Muscle layer of duodenum (tissue), 2 donors: Measurements from ENCODE around the gene MRPS21.
A peak's percentile ranks its signal among the peaks of the same experiment; 100 is the strongest.

Experiments
- H3K27ac ChIP-seq: one replicate; pipeline ENCODE4 v1.7.0; 2013; ENCODE audit warnings: mild to moderate bottlenecking, low read length
- H3K27me3 ChIP-seq: one replicate; pipeline ENCODE4 v1.7.0; 2013; ENCODE audit warnings: low read depth, mild to moderate bottlenecking, control low read depth, low read length
- H3K36me3 ChIP-seq, 2 donors: one replicate each; pipeline ENCODE4 v1.7.0; 2013; ENCODE audit warnings: low read length in 2 of 2, control low read depth in 1 of 2, mild to moderate bottlenecking in 1 of 2; ENCODE audit not compliant: insufficient read depth in 2 of 2, control insufficient read depth in 1 of 2
- H3K4me1 ChIP-seq, 2 donors: one replicate each; pipeline ENCODE4 v1.7.0; 2013; ENCODE audit warnings: low read length in 2 of 2, mild to moderate bottlenecking in 2 of 2, control low read depth in 1 of 2, moderate library complexity in 1 of 2; ENCODE audit not compliant: insufficient read depth in 2 of 2, control insufficient read depth in 1 of 2
- H3K4me3 ChIP-seq, 2 donors: one replicate each; pipeline ENCODE4 v1.7.0; 2013; ENCODE audit warnings: low read length in 2 of 2, low read depth in 1 of 2, mild to moderate bottlenecking in 1 of 2
- H3K9me3 ChIP-seq, 2 donors: one replicate each; pipeline ENCODE4 v1.7.0; 2013; ENCODE audit warnings: low read length in 2 of 2, control low read depth in 1 of 2, mild to moderate bottlenecking in 1 of 2; ENCODE audit not compliant: control insufficient read depth in 1 of 2
- donor health status: healthy.

MRPS21 gene

GRCh38 chr1:150293433-150294253 lies at the start of gene MRPS21:
TSS of gene MRPS21 (plus strand) at chr1:150293861. CDS start at chr1:150294367, 506 bp downstream.
- H3K4me1 ChIP-seq = peaks cover 0 to 12% of the 10 kb centered on the region in 2 donors

GRCh38 chr1:150249936-150250335 lies 43.7 kb upstream of the MRPS21 start:
- H3K9me3 ChIP-seq = no peaks in the 10 kb centered on the region
- H3K4me1 ChIP-seq = no peaks in the 10 kb centered on the region
- H3K27ac ChIP-seq = no peak overlapping the region
- H3K27me3 ChIP-seq = no peaks in the 10 kb centered on the region
- H3K36me3 ChIP-seq = no peaks in the 10 kb centered on the region
- no peak overlapping the region for H3K4me3 ChIP-seq

More at GRCh38 chr1:150293433-150294253, at the start of gene MRPS21:
- Histone ChIP-seq H3K4me3 (peak within 1 kb of the TSS; percentile 80 to 99), H3K27me3 (no peaks in the 10 kb centered on the region), H3K36me3 (peaks cover 6 to 25% of the 10 kb centered on the region in 2 donors), H3K27ac (peak within 1 kb of the TSS; percentile 92), H3K9me3 (no peaks in the 10 kb centered on the region)

- Histone ChIP-seq H3K4me3 (peak overlapping the region; percentile 39 to 62), H3K27me3 (peaks cover 5% of the 10 kb centered on the region), H3K4me1 (peaks cover 14 to 38% of the 10 kb centered on the region in 2 donors), H3K36me3 (no peaks in the 10 kb centered on the region), H3K9me3 (no peaks in the 10 kb centered on the region), H3K27ac (peak overlapping the region; percentile 10)
These were observed 37.5 kb upstream of the MRPS21 start for GRCh38 chr1:150256198-150256553.

- Histone ChIP-seq H3K4me3 (peak overlapping the region; percentile 39 to 62), H3K36me3 (no peaks in the 10 kb centered on the region), H3K27me3 (peaks cover 5% of the 10 kb centered on the region), H3K4me1 (peaks cover 14 to 38% of the 10 kb centered on the region in 2 donors), H3K27ac (peak overlapping the region; percentile 29), H3K9me3 (no peaks in the 10 kb centered on the region)
These were observed 36.9 kb upstream of the MRPS21 start for GRCh38 chr1:150256554-150257341.

GRCh38 chr1:150257624-150258585 lies 35.8 kb upstream of the MRPS21 start, which contains the start of gene CA14:
TSS of gene CA14 (plus strand) at chr1:150257774. CDS start at chr1:150258129, 355 bp downstream.
- H3K9me3 ChIP-seq = no peaks in the 10 kb centered on the region
- no peaks in the 10 kb centered on the region for H3K36me3 ChIP-seq
- peaks cover 14 to 38% of the 10 kb centered on the region in 2 donors for H3K4me1 ChIP-seq
- peak within 1 kb of the TSS; percentile 50 to 62 for H3K4me3 ChIP-seq
- H3K27ac ChIP-seq = peak within 1 kb of the TSS; percentile 29
- peaks cover 5% of the 10 kb centered on the region for H3K27me3 ChIP-seq

- Histone ChIP-seq H3K36me3 (peaks cover 0 to 4% of the 10 kb centered on the region in 2 donors), H3K27me3 (peaks cover 5% of the 10 kb centered on the region), H3K4me1 (peaks cover 14 to 38% of the 10 kb centered on the region in 2 donors), H3K4me3 (peak overlapping the region in 1 of 2 donors; percentile 50), H3K27ac (no peak overlapping the region), H3K9me3 (no peaks in the 10 kb centered on the region)
These were observed 34.4 kb upstream of the MRPS21 start for GRCh38 chr1:150259217-150259616.

GRCh38 chr1:150259758-150260669 lies 33.6 kb upstream of the MRPS21 start:
- Histone ChIP-seq H3K27ac (peak overlapping the region; percentile 46), H3K27me3 (peaks cover 5% of the 10 kb centered on the region), H3K9me3 (no peaks in the 10 kb centered on the region), H3K4me1 (peaks cover 14 to 38% of the 10 kb centered on the region in 2 donors), H3K4me3 (no peak overlapping the region), H3K36me3 (peaks cover 6 to 12% of the 10 kb centered on the region in 2 donors)

- Histone ChIP-seq H3K36me3 (peaks cover 19 to 25% of the 10 kb centered on the region in 2 donors), H3K4me3 (no peak overlapping the region), H3K9me3 (no peaks in the 10 kb centered on the region), H3K27me3 (peaks cover 5% of the 10 kb centered on the region), H3K4me1 (peaks cover 10 to 34% of the 10 kb centered on the region in 2 donors), H3K27ac (no peak overlapping the region)
These were observed 32.3 kb upstream of the MRPS21 start for GRCh38 chr1:150261367-150261766.

GRCh38 chr1:150262388-150263320 lies 31.0 kb upstream of the MRPS21 start:
- Histone ChIP-seq H3K36me3 (peaks cover 25 to 34% of the 10 kb centered on the region in 2 donors), H3K27ac (peak overlapping the region; percentile 20), H3K9me3 (no peaks in the 10 kb centered on the region), H3K4me3 (no peak overlapping the region), H3K4me1 (peaks cover 10 to 31% of the 10 kb centered on the region in 2 donors), H3K27me3 (no peaks in the 10 kb centered on the region)
